Thymus (tissue), 11 donors: ENCODE measurements around the gene SPINK1. TPM values are rescaled to one million over a fixed set of nuclear protein-coding genes. Genes with fewer than 3 reads are reported as not detected.
"Not testable (repeated sequence)": the region's sequence is repeated elsewhere in the genome, so short reads cannot be mapped to it uniquely, and the experiment has no call there.

Source experiments
- DNase-seq, 9 donors: peaks; one replicate each; pipeline ENCODE4 v3.0.0-alpha.2; 2013; ENCODE audit warnings: low spot score in 9 of 9, low read depth in 6 of 9, missing footprints in 1 of 9
- H3K27ac ChIP-seq, 2 donors: one replicate each; pipeline ENCODE4 v1.5.1; 2013; ENCODE audit warnings: control low read depth in 1 of 2, low read depth in 1 of 2, low read length in 1 of 2, mild to moderate bottlenecking in 1 of 2, moderate library complexity in 1 of 2
- H3K27me3 ChIP-seq, 2 donors: one replicate each; pipeline ENCODE4 v1.5.1; 2013; ENCODE audit warnings: low read length in 1 of 2; ENCODE audit not compliant: control insufficient read depth in 2 of 2, insufficient read depth in 1 of 2
- H3K36me3 ChIP-seq, 2 donors: one replicate each; pipeline ENCODE4 v1.5.1; 2013; ENCODE audit warnings: low read length in 1 of 2, mild to moderate bottlenecking in 1 of 2, moderate library complexity in 1 of 2; ENCODE audit not compliant: control insufficient read depth in 2 of 2, insufficient read depth in 2 of 2
- H3K4me1 ChIP-seq, 2 donors: one replicate each; pipeline ENCODE4 v1.5.1; 2013; ENCODE audit warnings: low read length in 2 of 2; ENCODE audit not compliant: control insufficient read depth in 2 of 2, insufficient read depth in 2 of 2
- H3K4me3 ChIP-seq, 2 donors: one replicate each; pipeline ENCODE4 v1.5.1; 2013; ENCODE audit warnings: low read length in 2 of 2, control low read depth in 1 of 2, mild to moderate bottlenecking in 1 of 2
- H3K9me3 ChIP-seq, 2 donors: one replicate each; pipeline ENCODE4 v1.5.1; 2013; ENCODE audit warnings: low read length in 1 of 2, mild to moderate bottlenecking in 1 of 2; ENCODE audit not compliant: control insufficient read depth in 2 of 2, insufficient read depth in 1 of 2
- WGBS: extraction: QIAGEN DNeasy Blood & Tissue Kit; methylation state at CpG from one replicate; pipeline ENCODE4 v1.1.7; 2013; 5-methylcytosine and 5-hydroxymethylcytosine counted together
- polyA plus RNA-seq: library from polyadenylated mRNA; stranded (reverse); fragments of 200-250 nt; gene quantifications from one replicate; pipeline ENCODE4 v1.2.3, GENCODE V29; 2013
- total RNA-seq: library from RNA; stranded (reverse); fragments of 120-200 nt; gene quantifications from one replicate; pipeline ENCODE4 v1.2.4, GENCODE V29; 2013
- donor health status: healthy.

SPINK1 gene
- total and polyA plus RNA-seq, 2 donors, result 1.5 to 7.3 TPM

DNA sequence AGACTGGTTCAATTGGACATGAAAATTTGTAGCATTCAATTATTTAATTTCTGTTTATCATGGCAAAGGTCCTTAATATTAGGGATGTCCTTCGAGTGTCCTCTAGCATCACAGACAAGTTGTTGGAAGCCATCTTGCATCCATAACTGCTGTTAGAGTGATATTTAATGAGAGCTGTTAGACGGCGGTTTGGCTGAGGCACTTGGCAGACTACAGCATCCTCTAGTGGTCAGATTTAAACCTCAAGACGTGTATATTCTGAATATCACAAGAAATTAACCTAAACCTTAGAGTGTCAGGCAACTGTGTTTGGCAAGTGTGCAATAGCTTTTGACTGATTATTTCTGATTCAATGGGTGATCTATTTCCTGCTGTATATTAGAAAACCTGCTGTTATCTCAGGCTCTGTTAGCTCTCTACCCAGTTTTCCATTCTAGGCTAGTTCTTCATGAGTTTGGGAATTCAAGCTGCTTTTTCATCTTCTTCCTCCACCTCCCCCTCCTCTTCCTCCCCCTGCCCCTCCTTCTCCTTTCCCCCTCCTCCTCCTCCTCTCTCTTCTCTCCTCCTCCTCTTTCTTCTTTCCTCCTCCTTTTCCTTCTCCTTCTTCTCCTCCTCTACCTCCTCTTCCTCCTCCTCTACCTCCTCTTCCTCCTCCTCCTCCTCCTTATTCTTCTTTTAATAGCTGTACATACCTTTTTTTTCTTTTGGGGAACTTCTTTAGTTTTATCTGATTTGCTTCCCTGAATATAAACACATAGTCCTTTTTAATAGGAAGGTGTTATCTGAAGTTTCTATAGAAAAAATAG, 8.6 kb downstream of the SPINK1 start:
- Histone ChIP-seq H3K9me3 (no peaks in the 10 kb centered on the region), H3K27me3 (no peaks in the 10 kb centered on the region), H3K27ac (no peak overlapping the region), H3K36me3 (no peaks in the 10 kb centered on the region), H3K4me1 (no peaks in the 10 kb centered on the region), H3K4me3 (no peak overlapping the region)
- 11% methylated on average over 4 of the region's 4 CpGs for WGBS
- peak; percentile 21 to 85 (median 60) for DNase-seq

DNA sequence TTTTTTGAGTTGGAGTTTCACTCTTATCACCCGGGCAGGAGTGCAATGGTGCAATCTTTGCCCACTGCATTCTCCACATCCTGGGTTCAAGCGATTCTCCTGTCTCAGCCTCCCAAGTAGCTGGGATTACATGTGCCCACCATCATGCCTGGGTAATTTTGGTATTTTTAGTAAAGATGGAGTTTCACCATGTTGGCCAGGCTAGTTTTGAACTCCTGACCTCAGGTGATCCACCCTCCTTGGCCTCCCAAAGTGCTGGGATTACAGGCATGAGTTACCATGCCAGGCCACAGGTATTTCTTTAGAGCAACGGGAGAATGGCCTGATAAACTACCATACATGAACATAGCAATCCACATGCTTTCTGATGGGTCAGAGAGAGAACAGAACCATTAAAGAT, 9.2 kb downstream of the SPINK1 start:
- WGBS, result 97% methylated on average over 3 of the region's 3 CpGs
- not testable (repeated sequence) for H3K27me3 ChIP-seq, H3K27ac ChIP-seq, H3K36me3 ChIP-seq, H3K4me3 ChIP-seq, DNase-seq, H3K4me1 ChIP-seq, H3K9me3 ChIP-seq

DNA sequence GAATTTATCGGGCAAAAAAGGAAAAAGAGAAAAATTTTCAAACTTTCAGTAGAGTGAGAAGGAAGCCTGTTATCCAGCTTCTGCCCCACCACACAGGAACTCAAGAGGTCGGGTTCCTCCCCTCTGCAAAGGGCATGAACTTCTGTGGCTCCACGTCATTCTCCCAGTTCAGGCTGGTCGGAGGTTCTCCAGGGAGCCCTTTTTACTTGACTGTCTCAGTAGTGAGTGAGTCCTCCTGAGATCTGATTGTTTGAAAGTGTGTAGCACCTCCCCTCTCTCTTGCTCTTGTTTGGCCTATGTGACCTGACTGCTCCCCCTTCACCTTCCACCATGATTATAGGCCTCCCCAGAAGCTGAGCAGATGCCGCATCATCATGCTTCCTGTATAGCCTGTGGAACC, 9.7 kb downstream of the SPINK1 start:
- Histone ChIP-seq H3K27ac (no peak overlapping the region), H3K36me3 (no peaks in the 10 kb centered on the region), H3K9me3 (no peaks in the 10 kb centered on the region), H3K4me3 (no peak overlapping the region), H3K4me1 (no peaks in the 10 kb centered on the region), H3K27me3 (no peaks in the 10 kb centered on the region)
- DNase-seq, result no peak
- 96% methylated on average over 5 of the region's 5 CpGs for WGBS

GRCh38 chr5:147819261-147819770, 12.2 kb downstream of the SPINK1 start:
- no peak overlapping the region for H3K4me3 ChIP-seq
- no peak for DNase-seq
- WGBS, result 89% methylated on average over 1 of the region's 1 CpG
- H3K27me3 ChIP-seq, result no peaks in the 10 kb centered on the region
- H3K27ac ChIP-seq, result no peak overlapping the region
- H3K36me3 ChIP-seq, result no peaks in the 10 kb centered on the region
- no peaks in the 10 kb centered on the region for H3K9me3 ChIP-seq
- no peaks in the 10 kb centered on the region for H3K4me1 ChIP-seq

GRCh38 chr5:147818290-147818689, 13.2 kb downstream of the SPINK1 start:
- Histone ChIP-seq H3K27ac (no peak overlapping the region), H3K9me3 (no peaks in the 10 kb centered on the region), H3K27me3 (no peaks in the 10 kb centered on the region), H3K36me3 (no peaks in the 10 kb centered on the region), H3K4me3 (no peak overlapping the region), H3K4me1 (no peaks in the 10 kb centered on the region)
- 95% methylated on average over 1 of the region's 1 CpG for WGBS
- no peak for DNase-seq

DNA sequence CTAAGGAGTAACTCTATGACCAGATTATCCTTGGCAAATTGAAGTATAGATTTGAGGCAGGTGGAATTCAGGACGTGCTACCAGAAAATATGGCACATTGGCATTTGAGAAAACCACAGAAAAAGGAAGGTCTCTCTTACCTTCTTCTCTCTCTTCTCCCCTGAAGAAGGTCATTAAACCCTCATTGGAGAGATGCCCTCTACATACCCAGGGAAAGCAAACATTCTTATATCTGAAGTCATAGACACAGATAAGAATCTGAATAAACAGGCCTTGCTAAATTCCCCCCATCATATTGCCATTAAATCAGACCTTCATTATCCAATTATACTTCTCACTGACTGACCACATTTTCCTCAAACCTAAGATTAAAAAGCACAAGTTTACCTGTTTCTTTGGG, 17.8 kb downstream of the SPINK1 start:
- Histone ChIP-seq H3K27me3 (no peaks in the 10 kb centered on the region), H3K36me3 (no peaks in the 10 kb centered on the region), H3K4me3 (no peak overlapping the region), H3K27ac (no peak overlapping the region), H3K4me1 (no peaks in the 10 kb centered on the region), H3K9me3 (no peaks in the 10 kb centered on the region)
- WGBS, result 91% methylated on average over 1 of the region's 1 CpG
- no peak for DNase-seq

DNA sequence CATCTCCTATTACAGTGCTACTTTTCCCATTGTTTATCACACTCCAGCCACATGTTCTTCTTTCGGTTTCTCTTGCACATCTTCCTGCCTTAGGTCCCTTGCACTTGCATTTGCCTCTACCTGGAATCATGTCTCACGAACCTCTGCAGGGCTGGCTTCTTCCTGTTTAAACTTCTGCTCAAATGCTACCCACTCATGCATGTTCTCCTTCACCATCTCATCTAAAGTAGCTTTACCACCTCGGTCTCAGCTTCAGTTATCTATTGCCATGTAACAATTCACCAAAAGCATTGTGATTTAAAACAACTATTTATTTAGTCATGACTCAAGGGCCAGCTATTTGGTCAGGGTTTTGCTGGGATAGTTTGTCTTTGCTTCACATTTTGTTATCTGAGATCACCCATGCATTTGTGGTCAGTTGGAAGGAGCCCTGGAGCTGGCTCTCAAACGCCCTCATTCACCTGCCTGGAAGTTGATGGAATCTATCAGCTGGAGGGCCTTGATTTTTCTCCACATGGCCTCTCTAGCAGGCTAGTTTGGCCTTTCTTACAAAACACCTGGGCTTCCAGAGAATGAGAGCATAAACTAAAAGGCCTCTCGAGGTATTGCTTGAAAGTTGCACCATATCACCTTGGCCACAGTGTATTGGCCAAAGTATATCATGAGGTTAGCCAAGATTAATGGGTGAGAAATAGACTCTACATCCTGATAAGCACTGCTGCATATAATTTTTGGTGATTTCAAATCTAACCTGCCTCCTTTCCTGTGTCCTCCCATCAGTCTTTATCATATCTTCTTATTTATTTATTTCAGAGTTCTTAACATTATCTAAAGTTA, 21.4 kb downstream of the SPINK1 start:
- Histone ChIP-seq H3K9me3 (no peaks in the 10 kb centered on the region), H3K36me3 (no peaks in the 10 kb centered on the region), H3K4me3 (no peak overlapping the region), H3K27ac (no peak overlapping the region), H3K4me1 (peaks cover 3 to 4% of the 10 kb centered on the region in 2 donors), H3K27me3 (no peaks in the 10 kb centered on the region)
- 67% methylated on average over 5 of the region's 5 CpGs for WGBS
- DNase-seq, result no peak

GRCh38 chr5:147805030-147805454, 26.4 kb downstream of the SPINK1 start:
- H3K9me3 ChIP-seq, result no peaks in the 10 kb centered on the region
- no peaks in the 10 kb centered on the region for H3K27me3 ChIP-seq
- peak overlapping the region in 1 of 2 donors; percentile 34 for H3K27ac ChIP-seq
- H3K4me1 ChIP-seq, result peaks cover 5 to 13% of the 10 kb centered on the region in 2 donors
- H3K36me3 ChIP-seq, result no peaks in the 10 kb centered on the region
- peak in 7 of 9 donors; percentile 19 to 79 (median 51) for DNase-seq
- H3K4me3 ChIP-seq, result no peak overlapping the region
- 11% methylated on average over 6 of the region's 6 CpGs for WGBS

DNA sequence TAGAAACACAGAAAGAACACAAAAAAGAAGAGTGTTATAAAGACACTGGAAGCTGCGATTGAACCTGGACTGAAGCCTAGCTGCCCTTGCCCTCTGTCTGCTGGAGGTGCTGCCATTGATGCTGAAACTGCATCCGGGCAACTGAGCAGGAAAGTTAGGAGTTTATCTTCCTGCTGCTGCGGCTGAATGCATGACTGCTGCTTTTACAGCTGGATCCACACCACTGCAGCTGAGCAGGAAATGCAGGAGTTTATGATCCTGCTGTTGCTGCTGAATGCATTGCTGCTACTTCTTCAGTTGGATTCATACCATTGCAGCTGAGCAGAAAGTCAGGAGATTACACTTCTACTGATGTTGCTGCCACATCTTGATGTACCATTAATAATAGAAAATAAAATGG, 27.1 kb downstream of the SPINK1 start:
- DNase-seq, result peak in 3 of 9 donors; percentile 12 to 31 (median 26)
- Histone ChIP-seq H3K36me3 (no peaks in the 10 kb centered on the region), H3K27ac (no peak overlapping the region), H3K4me3 (no peak overlapping the region), H3K27me3 (no peaks in the 10 kb centered on the region), H3K9me3 (no peaks in the 10 kb centered on the region), H3K4me1 (peaks cover 5 to 13% of the 10 kb centered on the region in 2 donors)
- WGBS, result 92% methylated on average over 3 of the region's 3 CpGs
